NCI-H2107 (cell line): ENCODE data around the gene DMD.
"Not testable (repeated sequence)": the region's sequence is repeated elsewhere in the genome, so short reads cannot be mapped to it uniquely, and the experiment has no call there.

Source experiments
- DNase-seq: peaks from one replicate; lab custom pipeline; 2025; lab: John Stamatoyannopoulos, UW

Gene DMD

DNA sequence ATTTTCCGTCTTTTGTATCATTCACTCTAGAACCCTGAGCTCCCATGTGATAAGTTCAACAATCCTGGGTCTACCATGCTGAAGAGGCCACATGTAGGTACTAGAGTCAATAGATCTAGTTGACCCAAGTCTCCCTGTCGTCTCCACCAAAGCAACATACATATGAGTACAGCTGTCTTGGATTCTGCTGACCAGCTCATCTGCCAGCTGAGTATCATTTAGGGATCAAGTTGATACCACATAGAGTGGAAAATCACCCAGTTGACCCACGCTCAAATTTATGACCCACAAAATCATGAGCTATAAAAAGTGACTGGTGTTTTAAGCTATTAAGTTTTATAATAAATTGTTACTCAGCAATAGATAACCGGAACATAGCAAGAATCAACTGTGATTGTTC is 61.8 kb downstream of the DMD start:
- no peak for DNase-seq

DNA sequence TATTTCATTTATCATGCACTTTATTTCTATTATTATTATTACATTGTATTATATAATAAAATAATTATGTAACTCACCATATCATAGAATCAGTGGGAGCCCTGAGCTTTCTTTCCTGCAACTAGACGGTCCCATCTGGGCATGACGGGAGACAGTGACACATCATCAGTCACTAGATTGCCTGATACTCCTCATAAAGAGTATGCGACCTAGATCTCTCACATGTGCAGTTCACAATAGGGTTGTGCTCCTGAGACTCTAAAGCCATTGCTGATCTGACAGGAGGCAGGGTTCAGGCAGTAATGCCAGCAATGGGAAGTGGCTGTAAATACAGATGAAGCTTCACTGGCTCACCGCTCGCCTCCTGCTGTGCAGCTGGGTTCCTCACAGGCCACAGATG is 62.3 kb downstream of the DMD start:
- DNase-seq, result no peak

DNA sequence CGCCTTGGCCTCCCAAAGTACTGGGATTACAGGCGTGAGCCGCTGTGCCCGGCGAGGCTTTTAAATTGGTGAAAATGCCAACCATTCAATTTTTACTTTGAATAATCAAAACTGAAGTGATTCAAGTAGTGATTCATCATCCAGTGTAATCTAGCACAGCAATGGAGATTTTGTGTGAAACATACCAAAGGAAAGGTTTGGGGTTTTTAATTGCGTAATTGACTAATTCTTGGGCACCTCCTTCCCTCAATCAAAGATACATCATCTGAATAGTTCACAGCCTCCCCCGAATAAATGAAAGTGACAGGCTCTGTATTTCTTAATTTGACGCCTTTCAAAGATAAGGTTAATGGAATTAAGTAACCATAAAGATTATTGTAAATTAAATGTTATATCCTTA is 69.0 kb downstream of the DMD start:
- DNase-seq, result no peak

DNA sequence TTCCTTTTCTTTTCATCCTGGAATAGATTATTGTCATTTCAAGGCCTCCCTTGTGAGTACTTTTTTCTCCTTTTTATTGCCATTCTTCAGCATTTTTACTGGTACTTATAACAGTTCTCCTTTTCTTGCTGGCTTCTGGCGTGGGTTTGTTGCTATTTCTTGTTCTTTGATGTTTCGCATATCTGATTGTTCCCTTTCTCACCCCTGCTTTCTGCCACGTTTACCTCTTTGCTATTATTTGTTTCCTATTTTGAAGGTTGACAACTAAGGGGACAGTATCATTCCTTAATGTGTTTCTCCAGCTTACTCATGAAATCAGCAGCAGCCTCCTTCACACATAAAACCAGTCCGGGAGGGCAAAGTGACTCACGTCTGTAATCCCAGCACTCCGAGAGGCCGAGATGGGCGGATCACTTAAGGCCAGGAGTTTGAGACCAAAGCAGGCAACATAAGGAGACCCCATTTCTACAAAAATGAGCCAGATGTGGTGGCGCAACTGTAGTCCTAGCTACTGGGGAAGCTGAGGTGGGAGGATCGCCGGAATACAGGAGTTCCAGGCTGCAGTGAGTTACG is 72.6 kb downstream of the DMD start:
- no peak for DNase-seq

DNA sequence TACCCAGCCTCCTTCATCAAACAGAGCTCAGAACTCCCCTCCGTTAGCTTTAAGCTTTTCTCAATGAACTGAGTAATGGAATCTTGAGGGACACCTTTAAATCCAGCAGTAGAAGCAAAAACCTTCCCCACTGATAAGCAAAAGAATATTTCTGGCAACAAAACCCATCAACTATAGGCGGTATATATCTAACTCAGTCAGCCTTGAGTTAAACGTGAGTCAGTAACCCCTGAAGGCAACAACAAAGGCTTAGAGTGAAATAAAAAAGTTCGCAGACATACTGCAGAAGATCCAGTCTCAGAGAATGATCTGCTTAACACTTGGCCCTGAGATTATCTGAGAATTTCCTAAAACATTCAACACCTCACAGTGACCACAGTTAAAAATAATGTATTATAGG is 77.2 kb downstream of the DMD start:
- no peak for DNase-seq

DNA sequence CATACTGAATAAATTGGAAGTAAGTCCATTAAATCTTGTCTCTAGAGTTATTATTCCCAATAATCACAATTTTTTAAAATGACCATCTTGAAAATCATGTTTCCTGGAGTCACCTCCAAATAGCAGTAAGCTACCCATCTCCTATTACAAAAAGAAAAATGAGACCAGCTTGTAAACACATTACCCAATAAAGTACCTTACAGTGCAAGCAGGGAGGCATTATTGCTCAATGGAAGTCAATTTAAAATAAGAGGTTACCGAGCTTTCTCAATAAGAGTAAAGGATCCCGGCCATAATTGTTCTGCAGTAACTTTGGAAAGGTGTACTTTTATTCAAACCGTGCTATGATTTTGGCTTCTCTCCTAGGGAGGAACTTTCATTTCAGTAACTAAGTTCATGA is 78.0 kb downstream of the DMD start:
- DNase-seq, result no peak

DNA sequence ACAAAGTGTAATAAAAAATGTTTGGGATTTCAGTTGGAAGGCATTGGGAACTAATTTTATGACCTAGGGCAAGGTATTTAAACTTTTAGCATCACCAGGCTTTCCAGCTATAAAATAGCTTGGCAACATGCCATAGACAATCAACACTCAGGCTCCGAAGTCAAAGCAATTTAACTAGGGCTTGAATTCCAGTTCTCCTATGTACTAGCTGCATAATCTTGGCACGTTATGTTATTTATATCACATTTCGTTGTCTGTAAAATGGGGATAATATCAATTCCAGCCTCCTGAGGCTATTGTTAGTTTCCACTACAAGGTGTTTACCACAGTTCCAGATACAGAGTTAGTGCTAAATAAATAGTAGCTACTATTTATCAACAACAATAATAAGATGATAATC is 78.8 kb downstream of the DMD start:
- DNase-seq, result no peak

DNA sequence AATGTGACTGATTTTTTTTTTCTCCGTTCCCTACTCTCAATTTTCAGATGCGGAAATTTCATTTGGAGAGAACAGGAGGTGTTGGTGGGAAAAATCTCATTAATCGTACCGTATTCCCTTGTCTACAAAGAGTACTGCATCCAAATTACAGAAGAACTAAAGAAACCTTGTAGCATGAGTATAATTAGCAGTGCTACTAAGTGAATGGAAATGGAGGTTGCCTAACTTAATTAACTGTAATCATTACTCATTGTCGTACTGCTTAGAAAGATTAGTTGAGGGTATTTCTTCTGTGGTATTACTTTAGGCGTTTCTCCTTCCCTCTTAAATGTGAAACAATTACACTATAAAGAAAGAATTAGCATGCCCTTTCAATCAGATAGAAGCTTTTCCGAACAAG is 81.7 kb downstream of the DMD start:
- DNase-seq, result no peak

DNA sequence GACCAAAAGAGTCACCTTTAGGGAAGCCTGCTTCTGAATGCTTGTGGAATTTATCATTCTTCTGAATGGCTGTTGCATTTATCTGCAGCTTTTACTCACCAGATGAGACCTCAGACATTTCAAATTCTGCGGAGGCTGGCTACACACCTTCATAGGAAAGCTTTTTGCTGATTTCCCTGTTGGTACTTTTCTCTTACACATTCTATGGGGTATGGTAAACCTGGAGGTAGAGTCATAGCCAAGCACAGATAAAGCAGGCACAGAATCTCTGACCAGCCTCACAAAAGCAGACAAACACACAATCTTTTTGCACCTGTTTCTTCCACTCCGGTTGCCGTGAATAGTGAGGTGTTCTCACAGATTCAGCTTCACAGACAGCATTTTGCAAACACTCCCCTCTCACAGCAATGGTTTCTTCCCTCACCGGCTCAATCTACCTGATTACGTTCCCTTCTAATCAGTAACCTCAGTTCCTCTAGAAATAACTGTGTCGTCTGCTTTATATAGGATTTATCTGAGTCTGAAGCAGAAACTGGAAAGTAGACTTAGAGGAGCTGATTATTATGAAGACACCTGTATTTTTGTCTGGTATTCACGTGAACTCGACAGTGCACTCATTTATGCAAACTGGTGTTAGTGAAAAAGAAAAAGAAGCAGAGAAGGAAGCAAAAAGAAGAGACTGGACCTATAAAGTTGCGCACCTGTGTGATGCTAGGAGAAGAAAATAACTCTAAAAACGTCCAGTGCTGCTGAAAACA is 83.1 kb downstream of the DMD start:
- no peak for DNase-seq

DNA sequence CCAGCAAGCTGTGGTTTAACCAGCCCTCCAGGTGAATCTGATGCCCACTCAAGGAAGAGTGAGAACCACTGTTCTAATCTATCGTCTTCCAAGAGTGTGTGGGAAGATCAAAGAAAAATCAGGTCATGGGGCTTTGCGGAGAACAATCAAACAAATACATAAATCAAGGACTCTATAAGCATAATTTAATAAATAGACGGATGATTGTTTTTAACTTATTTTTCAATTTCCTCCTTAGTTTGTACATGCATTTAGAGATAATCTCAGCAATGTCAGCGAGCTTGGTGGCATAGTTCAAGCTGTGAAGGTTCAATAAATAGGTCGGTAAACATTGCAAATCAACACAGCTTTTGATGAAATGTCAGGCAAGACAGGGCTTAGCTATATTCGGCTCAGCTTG is 84.9 kb downstream of the DMD start:
- no peak for DNase-seq

DNA sequence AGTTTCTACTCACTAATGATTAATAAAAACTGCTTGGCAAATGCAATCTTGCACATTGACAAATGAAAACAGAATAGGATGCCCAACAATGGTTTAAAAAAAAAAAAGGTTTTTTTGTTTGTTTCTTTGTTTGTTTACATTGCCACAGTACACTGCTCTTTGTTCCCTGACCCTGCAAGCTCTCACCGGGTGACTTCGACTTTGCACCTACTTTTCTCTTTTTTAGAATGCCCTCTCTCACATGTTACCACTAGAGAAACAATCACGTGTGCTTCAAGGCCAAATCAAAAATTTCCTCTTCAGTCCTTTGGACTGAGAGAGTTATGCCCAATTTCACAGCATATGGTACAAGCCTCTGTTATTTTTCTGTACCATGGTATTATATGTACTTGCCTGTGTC is 101.5 kb downstream of the DMD start:
- DNase-seq, result no peak

DNA sequence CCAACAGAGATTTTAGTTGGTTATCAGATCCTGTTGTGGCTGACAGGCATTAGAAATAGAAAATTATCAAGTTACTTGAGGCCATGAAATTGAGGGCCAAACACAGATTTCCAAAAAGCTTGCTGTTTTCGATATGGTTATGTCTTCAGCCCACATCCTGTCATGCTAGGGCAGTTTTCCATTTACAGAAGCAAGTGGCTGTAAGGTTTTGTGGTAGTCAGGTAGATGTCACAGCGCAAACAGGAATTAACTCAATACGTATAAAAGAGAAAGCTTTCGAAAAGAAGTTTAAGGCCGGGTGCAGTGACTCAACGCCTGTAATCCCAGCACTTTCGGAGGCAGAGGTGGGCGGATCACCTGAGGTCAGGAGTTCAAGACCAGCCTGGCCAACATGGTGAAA is 104.6 kb downstream of the DMD start:
- DNase-seq, result no peak

DNA sequence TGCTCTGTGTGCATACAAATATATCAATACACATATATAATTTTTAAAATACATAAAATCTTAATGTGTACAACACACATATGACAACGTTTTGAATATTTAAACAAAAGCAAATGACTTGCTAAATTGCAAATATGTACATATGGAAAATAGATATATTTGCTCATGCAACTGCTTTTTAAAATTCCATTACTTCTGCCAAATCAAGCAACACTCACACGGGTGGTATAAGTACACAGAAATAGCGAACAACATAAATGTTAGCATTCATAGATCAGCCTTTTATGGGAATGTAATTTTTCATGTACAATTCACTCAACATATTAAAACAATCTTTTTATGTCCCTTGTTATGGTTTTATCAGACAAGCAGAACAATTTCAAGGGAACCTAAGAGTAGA is 116.3 kb downstream of the DMD start:
- no peak for DNase-seq

DNA sequence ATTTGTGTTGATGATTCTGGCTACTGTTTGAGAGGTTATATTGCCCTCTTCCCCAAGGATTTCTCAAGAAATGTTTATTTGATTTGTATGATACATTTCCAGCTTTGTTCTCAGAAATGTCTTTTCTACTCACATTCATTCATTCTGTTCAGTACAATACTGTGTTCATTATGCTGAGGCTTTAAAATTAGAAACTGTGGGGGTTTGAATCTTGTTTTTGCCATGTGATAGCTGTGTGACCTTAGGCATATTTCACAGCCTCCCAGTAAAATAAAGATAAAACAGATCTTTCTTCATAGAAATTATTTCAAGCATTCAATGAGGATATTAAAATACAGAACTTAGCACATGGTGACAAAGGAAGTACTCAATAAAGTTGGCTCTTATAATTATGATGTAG is 123.9 kb downstream of the DMD start:
- no peak for DNase-seq

DNA sequence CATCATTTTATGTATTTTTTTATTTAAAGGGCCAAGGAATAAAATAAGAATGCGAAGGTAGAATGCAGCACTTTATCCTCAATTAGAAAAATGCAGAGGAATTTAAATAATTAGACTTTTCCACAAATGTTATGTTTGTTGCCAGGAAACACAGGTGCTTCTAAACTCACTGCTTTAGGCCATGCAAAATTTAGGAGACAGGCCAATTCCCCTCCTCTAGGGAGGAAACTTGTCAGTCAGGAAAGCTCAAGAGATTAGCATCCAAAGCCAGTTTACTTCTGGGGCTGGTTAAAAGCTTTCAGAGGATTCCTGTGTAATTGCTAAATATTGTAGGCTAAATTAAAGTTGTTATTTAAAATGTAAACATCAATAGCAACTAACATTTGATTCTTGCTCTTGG is 124.5 kb downstream of the DMD start:
- no peak for DNase-seq

DNA sequence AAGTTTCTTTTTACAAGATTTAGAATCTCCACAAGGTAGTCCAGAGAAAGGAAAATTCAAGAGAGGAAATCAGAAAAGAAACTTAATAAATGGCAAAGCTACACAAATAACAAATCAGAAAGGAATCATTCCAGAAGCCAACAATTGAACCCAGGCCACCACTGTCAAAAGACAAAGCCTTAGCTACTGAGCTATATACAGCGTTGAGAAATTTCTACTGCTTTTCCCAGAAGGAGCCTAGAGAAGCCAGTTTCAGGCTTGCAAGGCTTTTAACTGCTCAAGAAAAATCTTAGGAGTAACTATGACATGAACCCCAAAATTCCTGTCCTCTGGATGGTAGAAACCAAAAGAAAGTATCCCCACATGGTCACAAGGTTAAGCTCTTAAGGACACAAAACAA is 129.0 kb downstream of the DMD start:
- no peak for DNase-seq

DNA sequence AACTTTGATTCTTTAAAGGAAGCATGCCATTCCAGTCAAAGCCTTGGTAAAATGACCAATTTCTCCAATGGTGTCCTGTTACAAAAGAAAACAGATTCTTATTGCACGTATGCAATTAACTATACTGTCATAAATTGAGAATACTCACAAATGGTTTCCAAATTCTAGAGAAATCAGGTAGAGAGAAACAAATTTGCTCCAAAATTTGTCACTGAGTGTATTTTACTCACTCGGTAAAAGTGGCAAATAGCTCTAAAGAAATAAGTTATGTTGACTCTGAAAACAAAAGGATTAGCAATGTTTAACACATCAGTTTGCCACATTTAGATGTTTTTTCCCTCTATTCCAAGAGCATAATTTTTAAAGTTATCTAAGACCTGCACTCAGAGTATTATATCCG is 133.1 kb downstream of the DMD start:
- no peak for DNase-seq

DNA sequence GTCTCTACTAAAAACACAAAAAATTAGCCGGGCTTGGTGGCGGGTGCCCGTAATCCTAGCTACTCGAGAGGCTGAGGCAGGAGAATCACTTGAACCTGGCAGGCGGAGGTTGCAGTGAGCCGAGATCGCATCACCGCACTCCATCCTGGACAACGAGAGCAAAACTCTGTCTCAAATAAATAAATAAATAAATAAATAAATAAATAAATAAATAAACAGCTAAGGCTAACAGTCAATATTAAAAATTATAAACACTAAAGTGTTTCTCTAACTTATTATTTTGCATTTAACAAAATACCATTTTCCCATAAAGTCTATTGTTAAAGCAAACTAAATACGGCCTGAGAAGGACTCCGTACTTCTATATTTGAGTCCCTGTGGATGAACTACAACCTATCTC is 137.7 kb downstream of the DMD start:
- not testable (repeated sequence) for DNase-seq

DNA sequence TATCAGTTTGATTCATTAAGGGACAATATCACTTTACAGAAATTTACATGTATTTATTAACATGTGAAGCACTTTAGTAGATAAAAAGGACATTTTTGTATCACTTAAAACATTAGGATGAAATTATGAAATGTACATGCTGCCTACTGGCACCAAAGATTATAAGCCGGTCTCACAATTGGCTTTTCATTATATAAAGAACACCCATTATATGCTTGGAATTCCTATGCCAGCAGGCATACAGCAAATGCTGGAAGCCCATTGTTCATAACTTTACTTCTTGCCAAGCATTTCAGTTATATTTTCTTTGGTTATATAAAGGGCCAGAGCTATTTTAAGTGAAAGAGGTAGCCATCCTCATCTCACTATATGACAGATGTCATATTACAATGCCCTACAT is 145.9 kb downstream of the DMD start:
- no peak for DNase-seq

DNA sequence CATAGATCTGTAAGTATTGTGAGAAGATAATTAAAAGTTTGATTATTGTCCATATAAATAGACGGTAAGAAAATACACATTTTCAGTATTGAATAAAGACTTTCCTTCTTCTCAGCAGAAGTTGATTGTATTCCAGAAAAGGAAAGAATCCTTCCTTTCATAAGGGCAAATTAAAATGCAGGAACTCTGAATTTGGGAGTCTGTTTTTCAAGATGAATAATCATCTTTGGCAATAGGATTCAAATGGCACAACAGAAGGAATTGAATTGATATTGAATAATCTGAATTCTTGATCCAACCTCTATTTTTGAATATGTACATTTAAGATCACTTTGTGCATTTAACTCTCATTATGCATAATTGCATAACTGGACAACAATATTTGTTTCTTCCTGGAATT is 149.3 kb downstream of the DMD start:
- no peak for DNase-seq

DNA sequence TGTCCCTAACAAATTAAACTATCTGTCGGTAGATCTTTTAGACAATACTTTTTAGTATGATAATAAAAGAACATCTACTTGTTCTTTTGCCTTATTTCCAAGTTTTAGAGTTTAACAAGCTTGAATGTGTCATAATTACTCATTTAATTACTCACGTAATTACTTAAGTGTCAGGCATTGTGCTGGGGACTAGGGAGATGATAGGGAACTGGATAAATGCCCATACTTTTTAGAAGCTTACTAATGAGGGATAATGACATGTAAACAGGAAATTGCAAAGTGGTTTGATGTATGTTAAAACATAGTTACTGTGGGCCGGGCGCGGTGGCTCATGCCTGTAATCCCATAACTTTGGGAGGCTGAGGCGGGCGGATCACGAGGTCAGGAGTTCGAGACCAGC is 158.3 kb downstream of the DMD start:
- no peak for DNase-seq

DNA sequence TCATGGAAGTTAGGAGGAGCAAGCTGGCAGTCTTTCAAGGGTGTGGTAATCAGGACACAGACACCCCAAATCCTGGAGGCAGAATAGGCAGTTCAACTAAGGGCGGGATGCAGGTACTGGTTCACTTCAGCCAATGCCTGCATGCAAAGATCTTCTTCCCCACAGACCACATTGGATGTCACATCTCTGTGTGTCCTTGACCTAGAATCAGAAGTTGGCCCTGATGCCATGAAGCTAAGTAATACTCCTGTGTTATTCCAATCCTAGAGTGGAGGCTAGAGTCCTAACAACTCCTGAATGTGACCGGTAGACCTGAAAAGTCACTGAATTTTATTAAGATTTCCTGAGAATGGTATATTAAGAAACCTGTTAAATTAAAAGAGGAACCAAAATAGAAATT is 165.5 kb downstream of the DMD start:
- DNase-seq, result no peak

DNA sequence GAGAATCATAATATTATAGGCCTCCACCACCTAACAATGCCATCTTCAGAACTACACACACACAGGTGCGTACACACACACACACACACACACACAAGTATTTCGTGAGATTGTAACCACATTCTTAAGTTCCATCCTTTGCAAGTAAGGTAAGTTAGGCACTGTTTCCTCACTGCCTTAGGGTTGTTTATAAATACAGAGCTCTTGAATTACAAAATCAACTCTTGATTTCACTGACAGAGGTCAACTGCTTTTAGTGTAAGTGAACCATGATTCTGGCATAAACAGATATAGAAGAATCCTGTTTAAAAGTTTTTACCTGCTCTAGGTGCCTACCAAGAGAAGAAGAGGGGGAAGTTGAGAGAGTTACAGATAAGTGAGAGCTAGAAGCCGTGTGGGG is 166.1 kb downstream of the DMD start:
- DNase-seq, result no peak

DNA sequence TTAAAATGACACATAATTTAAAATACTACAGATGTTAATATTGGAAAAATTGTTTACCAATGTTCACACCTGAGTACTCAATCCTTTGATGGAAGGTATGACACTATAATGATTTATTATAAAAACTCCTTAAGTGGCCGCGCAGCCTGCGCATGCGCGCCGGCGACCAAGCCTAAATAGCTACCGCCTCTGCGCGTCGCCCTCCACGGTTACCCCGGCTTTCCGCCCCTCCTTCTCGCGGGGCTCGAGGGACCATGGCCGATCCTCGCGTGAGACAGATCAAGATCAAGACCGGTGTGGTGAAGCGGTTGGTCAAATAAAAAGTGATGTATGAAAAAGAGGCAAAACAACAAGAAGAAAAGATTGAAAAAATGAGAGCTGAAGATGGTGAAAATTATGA is 170.2 kb downstream of the DMD start:
- no peak for DNase-seq
